GM19455 (cell line): Measurements from ENCODE around the gene METTL1.
"Not testable (repeated sequence)": the region's sequence is repeated elsewhere in the genome, so short reads cannot be mapped to it uniquely, and the experiment has no call there.

ENCODE experiments used
- ATAC-seq: cut with Tn5 transposase; IDR thresholded peaks from one replicate; pipeline ENCODE4 v1.9.1; 2021; ENCODE audit not compliant: unreplicated experiment

Gene METTL1

DNA sequence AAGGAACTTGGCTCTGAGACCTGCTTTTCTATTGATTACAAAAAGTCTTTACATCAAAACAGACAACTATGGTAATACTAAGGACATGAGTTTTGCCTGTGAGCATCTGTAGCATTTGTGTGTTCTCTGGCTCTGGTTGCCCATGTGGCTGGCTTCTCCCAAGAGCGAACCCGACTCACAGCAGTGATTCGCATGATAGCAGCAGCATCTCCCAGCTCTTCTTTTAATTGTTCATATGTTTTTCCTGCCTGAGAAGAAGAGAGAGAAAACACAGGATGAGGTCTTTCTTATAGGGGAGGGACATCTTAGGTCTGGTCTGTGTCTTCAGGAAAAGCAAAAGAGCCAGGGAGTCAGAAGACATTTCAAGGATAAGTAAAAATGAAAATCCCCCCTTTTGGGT is 29.1 kb upstream of the METTL1 start:
- no peak for ATAC-seq

DNA sequence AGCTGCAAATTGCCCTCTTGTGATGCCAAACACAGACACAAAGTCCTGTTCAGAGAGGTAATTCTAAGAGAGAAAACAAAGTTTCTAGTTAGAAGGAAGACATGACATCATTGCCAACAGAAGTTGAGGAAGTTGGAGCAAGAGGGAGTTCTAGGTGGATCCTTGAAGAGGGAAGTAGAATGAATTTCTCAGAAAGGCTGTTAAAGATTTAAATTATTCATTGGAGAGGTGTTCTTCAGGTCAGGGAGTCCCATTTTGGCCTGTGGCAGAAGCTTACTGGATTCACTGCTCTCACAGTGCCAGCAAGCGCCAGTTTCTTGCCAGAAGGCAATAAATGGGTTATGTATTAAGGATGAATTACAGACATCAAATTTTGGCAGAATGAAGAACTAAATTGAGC is 26.0 kb upstream of the METTL1 start:
- ATAC-seq = no peak

DNA sequence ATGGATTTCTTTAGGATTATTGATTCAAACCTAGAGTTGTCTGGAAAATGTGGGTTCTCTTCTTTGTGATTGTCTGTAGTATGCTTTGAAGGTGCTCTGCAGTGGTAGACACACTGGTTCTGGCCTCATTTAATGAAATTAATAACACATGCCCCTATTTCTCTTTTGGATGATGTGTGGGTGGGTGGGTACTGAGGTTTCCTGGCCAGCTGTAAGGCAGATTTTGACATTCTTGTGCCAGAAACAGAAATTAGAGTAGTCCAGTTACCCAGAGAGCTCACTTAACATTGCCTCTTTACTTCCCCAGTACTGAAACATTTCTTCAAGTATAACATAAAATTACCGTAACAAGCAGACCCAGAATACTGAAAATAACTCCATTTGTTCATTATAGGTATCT is 25.1 kb upstream of the METTL1 start:
- ATAC-seq = no peak

DNA sequence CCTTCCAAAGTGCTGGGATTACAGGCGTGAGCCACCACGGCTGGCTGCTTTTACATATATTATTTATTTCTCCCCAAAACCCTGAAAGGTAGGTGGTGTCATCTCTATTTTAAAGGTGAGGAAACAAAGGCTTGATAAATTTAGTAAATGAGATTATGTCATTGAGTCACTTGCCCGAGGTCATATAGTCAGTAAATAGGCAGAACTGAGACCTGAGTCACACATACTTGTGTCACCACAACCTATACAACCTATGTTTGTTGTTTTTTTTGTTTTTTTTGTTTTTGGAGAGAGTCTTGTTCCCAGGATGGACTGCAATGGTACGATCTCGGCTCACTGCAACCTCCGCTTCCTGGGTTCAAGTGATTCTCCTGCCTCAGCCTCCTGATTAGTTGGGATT is 23.4 kb upstream of the METTL1 start:
- ATAC-seq = no peak

DNA sequence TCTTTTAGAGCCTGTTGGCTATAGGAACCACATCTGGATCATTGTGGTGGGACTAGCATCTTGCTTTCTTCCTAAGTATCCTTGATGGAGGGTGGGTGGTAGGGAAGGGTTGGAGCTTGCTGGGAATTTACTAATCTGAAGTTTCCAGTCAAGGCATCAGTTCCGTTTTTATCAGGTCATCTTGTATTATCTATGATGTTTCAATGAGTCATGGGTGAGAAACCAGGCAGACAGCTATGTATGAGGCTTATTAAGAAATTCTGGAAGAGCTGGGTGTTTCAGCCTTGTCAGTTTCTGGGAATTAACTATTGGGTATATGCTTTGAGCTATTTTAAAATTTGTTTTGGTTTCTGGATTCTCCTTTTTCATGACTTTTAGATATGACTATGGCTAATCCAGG is 22.0 kb upstream of the METTL1 start:
- ATAC-seq = no peak

DNA sequence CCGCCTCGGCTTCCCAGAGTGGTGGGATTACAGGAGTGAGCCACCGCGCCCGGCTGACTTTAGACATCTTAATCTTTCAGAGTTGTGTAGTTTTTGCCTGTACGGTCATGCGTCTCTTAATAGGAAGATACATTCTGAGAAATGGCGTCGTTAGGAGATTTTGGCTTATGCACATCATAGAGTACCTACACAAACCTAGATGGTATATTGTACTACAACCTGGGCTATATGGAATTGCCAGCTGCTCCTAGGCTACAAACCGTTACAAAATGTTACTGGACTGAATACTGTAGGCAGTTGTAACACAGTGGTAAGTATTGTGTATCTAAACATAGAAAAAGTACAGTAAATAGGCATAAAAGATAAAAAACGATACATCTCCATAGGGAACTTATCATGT is 12.0 kb upstream of the METTL1 start:
- ATAC-seq = no peak

DNA sequence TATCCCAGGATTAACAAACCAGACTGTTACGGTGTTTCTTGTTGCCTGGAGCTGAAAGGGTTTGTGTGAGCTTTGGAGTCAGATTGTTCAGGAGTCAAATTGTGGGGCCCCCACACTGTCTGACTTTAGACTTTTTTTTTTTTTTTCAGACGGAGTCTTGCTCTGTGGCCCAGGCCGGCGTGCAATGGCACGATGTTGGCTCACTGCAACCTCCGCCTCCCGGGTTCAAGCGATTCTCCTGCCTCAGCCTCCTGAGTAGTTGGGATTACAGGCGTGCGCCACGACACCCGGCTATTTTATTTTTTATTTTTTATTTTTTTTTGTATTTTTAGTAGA is 11.5 kb upstream of the METTL1 start:
- ATAC-seq = no peak

DNA sequence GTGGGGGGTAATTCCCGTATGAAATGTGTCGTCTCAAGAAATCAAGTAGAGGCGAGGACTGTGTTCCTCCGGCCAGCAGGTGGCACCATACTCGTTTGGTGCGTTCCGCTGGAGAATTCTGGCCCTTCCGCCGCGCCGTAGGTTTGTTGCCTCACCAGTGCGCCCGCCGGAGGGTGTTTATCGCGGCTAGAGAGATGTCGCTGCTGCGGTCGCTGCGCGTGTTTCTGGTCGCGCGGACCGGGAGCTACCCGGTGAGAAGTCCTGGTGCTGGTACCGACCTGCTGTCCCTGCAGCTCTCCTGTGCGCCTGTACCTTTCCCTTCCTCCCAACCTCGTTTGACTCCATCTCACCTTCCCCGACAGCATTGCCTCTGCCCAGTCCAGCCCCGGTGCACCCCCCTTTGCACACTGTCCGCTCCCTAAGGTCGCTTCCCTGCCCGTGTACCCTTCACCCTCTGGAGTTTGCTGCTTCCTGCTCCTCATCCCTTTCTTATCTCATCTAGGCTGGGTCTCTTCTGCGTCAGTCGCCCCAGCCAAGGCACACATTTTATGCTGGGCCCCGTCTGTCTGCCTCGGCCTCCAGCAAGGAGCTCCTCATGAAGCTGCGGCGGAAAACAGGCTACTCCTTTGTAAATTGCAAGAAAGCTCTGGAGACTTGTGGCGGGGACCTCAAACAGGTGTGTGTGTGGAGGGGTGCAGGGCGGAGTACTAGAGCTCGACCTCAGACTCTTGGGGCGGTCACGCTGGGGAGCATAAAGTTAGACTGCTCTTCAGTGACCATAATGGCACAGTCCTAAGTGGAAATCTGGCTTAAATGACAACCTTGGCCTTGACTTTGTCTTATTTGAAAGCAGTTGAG is 10.9 kb upstream of the METTL1 start, which contains the start of gene TSFM:
TSFM (plus strand) TSS at position 180 of the 858 bp plus-strand sequence; CDS start at position 195, 15 bp downstream.
- ATAC-seq = peak; percentile 93

DNA sequence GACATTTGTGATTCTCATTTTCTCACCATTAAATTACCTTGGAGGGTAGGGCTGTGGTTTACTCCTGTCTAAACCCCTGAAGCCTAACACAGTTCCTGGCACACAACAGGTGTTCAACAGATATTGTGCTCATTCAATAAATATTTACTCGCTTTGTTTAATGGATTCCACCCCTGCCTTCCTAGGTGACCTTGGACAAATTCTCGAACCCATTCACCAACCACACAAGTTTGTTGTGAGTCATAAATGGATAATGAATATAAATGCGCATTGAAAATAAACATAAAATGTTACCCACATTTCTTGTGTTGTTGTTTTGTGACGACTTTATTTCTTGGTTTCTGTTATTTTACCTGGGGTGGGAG is 10.3 kb upstream of the METTL1 start:
- ATAC-seq = peak; percentile 21

DNA sequence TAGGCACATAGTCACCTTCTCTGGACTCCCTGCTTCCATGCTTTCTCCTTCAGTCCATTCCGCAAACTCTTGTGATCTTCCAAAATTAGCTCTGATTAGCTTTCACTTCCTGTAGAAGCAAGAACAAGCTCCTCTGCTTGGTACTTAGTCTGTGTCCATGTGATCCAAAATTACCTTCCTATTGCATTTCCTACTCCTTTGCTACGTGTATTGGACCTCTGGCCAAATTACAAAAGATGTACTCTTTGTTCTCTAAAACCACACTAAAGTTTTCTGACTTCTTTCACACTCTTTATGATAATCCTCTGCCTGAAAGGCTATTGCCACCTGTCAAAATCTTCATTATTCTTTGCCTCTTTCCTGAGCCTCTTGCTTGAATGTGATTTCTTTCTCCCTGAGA is 9.9 kb upstream of the METTL1 start:
- no peak for ATAC-seq

DNA sequence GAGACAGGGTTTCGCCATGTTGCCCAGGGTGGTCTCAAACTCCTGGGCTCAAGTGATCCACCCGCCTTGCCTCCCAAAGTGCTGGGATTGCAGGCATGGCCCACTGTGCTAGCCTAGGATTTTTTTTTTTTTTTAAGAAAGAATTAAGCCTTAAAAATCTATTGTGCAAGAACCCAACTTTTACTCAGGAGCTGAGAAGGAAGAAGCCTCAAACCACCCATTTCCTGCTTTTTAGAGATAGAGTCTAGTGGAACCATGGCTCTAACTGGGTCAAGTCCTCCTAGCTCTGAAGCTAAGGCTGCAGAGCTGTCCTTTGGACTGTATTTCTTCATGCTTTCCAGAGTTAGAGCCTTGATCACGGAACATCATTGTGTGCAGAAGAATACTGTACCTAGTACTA is 9.3 kb upstream of the METTL1 start:
- ATAC-seq = no peak

DNA sequence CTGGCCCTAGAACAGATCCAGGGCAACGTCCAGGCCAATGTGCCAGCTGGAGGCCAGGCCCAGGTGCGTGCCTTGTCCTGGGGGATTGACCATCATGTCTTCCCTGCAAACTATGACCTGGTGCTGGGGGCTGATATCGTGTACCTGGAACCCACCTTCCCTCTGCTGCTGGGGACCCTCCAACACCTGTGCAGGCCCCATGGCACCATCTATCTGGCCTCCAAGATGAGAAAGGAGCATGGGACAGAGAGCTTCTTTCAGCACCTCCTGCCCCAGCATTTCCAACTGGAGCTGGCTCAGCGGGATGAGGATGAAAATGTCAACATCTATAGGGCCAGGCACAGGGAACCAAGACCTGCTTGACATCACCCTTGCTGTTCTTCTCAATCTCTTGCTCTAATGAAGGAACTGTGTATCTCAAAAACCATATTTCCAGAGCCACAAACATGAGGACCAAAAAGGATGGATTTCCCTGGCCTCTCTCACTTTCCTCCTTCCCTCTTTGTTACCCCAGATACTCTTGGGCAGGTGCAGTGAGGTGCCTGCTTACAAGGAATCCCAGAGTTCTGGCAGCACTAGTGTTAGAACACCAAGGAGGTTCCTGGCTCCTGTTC is 8.5 kb upstream of the METTL1 start:
- ATAC-seq = no peak

DNA sequence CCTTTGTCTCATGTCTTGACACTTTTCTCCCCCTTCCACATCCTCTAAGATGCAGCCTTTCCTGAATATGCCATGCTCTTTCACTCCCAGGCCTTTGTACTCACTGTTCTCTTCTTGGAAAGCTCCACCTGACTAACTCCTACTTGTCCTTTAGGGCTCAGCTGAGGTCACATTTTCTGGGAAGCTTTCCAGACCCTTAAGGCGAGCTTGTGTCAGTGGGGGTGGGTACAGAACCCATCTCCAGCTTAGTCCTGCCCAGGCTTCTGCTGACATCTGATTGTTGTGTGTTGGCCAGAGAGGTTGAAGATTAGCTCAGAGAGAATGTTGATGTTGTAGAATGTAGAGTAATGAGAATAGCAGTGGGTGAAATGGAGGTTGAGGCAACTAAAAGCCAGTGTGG is 7.8 kb upstream of the METTL1 start:
- ATAC-seq = no peak

DNA sequence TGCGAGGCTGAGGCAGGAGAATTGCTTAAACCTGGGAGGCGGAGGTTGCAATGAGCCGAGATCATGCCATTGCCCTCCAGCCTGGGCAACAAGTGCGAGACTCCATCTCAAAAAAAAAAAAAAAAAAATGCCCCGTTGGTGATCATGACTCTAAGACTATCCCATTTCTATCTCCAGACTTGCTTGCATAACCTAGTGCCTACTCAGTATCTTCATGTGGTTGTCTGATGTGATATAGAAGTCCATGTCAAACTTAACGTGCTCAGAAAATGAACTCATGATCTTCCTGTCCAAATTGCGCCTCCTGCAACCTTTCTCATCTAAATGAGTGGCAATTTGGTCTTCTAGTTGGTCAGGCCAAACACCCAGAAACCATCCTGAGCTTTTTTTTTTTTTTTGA is 6.0 kb upstream of the METTL1 start:
- no peak for ATAC-seq

DNA sequence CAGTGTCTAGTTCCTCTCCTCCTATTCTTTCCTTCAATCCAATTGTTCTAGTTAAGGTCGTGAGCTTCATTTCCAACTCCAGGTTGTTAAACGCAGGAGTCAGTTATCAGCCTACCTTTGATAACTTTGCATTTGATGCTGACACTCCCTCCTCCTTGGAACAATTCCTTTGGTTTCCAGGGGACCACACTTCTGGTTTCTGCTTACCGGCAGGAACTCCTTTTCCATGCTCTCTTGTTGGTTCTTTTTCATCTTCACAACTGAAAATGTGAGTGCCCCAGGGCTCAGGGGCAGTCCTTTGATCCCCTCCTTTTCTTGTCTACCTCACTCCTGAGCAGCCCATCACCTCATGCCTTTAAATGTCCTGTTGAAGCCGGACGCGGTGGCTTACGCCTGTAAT is 5.5 kb upstream of the METTL1 start:
- ATAC-seq = no peak

DNA sequence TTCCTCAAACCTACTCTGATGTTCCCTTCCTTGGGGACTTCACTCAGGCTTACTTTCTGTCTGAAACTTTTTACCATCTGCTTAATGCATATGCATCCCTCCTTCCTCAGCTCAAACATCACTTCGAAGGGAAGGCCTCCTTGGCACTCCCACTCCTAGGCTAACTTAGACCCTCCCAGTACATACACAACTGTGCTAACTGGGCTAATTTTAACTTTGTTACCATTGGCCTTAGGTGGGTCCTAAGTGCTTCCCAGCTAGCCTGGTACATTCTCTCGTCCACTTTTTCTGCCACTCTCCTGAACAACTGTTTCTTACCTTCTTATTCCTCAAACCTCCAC is 4.3 kb upstream of the METTL1 start:
- ATAC-seq = no peak

DNA sequence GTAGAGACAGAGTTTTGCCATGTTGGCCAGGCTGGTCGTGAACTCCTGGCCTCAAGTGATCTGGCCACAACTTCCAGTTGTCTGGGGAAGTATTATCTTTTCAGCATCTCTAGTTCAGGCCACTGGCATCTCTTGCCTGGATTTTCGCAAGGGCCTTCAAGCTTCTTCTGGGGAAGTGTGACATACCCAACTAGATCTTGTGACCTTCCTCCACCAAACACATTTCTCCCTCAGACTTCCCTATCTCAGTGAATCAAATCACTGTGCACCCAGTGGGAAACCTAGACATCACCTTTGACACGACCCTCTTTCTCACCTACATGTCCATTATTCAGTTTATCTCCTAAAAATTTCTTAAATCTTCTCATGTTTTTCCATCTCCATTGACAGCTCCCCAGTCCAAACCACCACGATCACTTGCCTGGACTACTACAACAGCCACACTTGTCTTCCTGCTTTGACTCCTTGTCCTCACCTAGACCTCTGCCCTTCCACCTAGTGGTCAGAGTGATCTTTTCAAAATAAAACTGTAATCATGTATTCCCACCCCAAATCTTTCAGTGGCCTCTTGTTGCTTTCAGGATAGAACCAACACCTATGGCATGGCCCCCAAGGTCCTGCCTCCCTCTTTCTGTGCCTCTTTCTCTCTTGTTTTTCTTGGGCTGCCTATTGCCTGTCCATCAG is 3.8 kb upstream of the METTL1 start:
- no peak for ATAC-seq

DNA sequence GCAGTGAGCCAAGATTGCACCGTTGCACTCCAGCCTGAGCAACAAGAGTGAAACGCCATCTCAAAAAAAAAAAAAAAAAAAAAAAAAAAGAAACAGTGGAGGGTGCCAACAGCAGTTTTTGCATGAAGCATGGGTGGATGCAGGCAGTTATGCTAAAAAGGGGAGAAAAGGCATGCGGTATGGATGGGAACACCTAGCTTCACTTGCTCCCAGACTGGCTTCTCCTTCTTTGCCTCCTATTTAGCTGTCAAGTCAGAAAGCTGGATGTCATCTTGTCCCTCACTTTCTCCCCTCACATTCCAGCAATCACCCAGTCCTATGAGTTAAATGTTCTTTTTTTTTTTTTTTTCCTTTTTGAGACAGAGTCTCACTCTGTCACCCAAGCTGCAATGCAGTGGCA is 3.1 kb upstream of the METTL1 start:
- ATAC-seq = no peak

DNA sequence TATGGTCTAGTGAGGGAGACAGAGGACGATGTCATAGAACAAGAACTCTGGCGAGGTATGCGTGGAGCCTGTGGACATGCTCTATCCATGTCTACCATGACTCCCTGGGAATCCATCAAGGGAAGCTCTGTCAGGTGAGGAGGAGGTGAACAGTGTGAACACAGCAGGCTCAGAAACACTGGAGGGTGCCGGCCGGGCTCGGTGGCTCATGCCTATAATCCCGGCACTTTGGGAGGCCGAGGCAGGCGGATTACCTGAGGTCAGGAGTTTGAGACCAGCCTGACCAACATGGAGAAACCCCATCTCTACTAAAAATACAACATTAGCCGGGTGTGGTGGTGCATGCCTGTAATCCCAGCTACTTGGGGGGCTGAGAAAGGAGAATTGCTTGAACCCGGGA is 2.7 kb upstream of the METTL1 start:
- not testable (repeated sequence) for ATAC-seq

DNA sequence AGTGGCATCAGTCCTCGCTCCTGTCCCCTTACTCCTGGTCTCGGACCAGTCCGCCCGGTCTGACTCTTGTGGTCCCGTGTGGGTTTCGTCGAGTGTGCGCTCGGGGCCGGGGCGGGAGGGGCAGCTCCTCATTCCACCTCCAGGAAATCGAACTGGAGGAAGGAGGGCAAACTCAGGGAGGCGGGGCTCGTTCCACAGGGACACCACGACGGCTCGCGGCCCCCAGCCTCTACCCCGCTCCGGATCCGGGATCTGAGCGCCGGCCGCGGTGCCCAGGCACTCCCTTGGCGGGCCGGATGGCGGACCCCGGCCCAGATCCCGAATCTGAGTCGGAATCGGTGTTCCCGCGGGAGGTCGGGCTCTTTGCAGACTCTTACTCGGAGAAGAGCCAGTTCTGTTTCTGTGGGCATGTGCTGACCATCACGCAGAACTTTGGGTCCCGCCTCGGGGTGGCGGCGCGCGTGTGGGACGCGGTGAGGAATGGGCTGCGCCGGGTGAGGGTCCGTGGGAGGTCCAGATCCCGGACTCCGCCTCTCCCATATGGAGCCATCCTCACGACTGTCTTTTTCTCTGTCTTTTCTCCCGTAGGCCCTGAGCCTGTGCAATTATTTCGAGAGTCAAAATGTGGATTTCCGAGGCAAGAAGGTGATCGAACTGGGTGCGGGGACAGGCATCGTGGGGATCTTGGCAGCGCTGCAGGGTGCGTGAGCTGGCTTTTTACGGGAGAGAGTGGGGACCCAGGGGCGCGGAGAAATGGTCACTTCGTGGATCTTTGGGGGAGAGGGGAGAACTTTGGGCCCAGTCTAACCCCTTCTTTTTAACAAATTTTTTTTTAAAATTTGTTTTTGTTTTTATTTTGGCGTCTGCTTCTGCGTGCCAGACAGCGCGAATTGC is 771 bp upstream of the METTL1 start, which contains the start of gene EEF1AKMT3:
EEF1AKMT3 (plus strand) TSS at position 186 of the 894 bp plus-strand sequence; CDS start at position 297, 111 bp downstream.
- peak; percentile 29 for ATAC-seq

DNA sequence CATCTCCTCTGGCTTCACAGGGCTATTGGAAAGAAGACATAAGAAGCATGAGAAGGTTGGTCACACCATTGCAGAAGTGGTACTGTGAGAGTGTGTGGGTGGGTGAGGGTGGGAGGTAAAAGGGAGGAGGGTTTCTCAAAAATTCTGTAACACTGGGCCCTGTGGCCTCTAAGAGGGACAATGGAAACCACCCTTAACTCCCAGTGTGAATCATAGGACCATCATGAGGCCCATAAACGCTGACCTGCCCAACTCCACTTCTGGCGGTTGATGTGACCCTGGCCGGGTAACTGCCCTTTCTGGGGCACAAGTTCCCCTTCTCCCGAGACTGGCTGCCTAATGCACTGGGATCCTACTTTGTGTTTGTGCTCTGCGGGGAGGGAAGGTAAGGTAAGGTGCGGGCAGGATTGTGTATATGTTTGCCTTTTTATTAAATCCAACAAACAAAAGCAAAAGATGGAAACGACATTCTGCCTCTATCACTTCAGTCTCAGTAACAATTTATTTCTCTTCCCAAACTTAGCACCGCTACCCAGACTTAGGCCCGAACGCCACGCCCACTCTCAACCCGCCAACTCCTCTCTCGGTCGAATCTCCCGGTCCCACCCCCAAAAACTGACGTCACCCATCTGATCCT is 551 bp downstream of the METTL1 start:
- ATAC-seq = peak; percentile 71
